HG03280 (cell line): ENCODE results near the gene OR2T5.
"Not testable (repeated sequence)": the region's sequence is repeated elsewhere in the genome, so short reads cannot be mapped to it uniquely, and the experiment has no call there.

ENCODE experiments used
- ATAC-seq: cut with Tn5 transposase; IDR thresholded peaks from one replicate; pipeline ENCODE4 v1.9.1; 2021; ENCODE audit warnings: mild to moderate bottlenecking, moderate library complexity; ENCODE audit not compliant: unreplicated experiment

OR2T5 gene

DNA sequence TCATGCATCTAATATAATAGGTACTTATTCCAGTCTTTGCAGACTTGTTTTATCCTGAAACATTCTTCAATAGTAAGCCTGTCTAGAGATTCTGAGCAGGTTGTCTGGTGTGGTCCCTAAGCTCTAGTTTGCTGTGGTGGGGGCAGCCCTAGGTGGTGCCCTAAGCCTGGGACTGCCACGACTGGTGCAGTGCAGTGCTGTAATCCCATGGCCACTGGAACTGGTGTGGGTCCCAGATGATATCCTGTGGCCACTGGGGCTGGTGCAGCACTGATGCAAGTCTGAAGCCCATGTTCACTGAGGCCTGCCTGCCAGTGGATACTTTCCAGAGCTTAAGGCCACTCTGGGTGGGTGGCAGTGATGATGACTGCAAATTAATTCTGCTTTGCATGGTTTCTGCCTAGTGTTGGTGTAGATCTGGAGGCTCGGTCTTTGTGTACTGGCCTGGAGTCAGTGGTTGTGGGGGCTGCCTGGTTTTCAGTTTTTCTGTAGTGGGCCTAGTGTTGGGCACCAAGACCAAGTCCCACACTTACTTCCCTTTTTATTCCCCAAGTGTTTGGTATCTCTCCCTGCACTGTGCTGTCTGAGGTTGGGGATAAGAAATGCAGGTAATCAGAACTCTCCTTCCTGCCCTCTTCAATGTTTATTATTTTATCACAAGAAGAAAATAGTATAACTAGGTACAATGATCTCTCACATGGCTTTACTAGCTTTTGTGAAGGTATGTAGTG, 12.1 kb downstream of the OR2T5 start:
- not testable (repeated sequence) for ATAC-seq

- not testable (repeated sequence) for ATAC-seq
Observed at GRCh38 chr1:248507773-248508172, 19.4 kb downstream of the OR2T5 start, which contains the start of gene OR2G6. OR2G6 (plus strand) TSS chr1:248508073; CDS start chr1:248521647, 13,574 bp downstream.

- ATAC-seq, result not testable (repeated sequence)
Observed at GRCh38 chr1:248510217-248510616, 21.8 kb downstream of the OR2T5 start.

DNA sequence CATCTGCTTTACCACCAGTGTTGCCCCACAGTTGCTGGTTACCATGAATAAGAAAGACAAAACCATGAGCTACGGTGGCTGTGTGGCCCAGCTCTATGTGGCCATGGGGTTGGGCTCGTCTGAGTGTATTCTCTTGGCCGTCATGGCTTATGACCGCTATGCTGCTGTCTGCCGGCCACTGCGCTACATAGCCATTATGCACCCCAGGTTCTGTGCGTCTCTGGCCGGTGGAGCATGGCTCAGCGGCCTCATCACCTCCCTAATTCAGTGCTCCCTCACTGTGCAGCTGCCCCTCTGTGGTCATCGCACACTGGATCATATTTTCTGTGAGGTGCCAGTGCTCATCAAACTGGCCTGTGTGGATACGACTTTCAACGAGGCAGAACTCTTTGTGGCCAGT, 33.5 kb downstream of the OR2T5 start:
- no peak for ATAC-seq

GRCh38 chr1:248537449-248537848, 49.1 kb downstream of the OR2T5 start:
- not testable (repeated sequence) for ATAC-seq
